ENCODE data around the gene PMEPA1.

GRCh38 chr20:57692393-57692792 lies 17.4 kb downstream of the PMEPA1 start:
- TF ChIP-seq ZNF274 (IDR thresholded peaks at IDR 0.05; ENCODE audit: low read depth, low read length) (no peak), YY1 (IDR thresholded peaks at IDR 0.05; ENCODE audit: insufficient read depth, insufficient read length) (no peak), SUZ12 (IDR thresholded peaks at IDR 0.05; ENCODE audit: extremely low read depth, insufficient read depth, insufficient read length) (no peak)

Data from NT2/D1 (cell line).